OCI-LY7 (cell line): ENCODE data around the gene EIF3L. TPM values are rescaled to one million over a fixed set of nuclear protein-coding genes. Genes with fewer than 3 reads are reported as not detected.

Experiments used
- BruUV-seq: library from RNA; stranded (reverse); fragments of 400-500 nt; replicated peaks from 2 replicates; lab custom pipeline; 2021; lab: Mats Ljungman, UMichigan
- CTCF ChIA-PET: fragments of 300-600 bp; sonication (Branson Sonifier 250); formaldehyde crosslinking; loops from one replicate; lab custom pipeline; 2022; ENCODE audit warnings: antibody characterized with exemption; ENCODE audit not compliant: unreplicated experiment; lab: Charles Lee
- POLR2A ChIA-PET: fragments of 300-600 bp; sonication (Branson Sonifier 250); formaldehyde crosslinking; loops from one replicate; lab custom pipeline; 2022; ENCODE audit warnings: antibody characterized with exemption; lab: Charles Lee
- DNase-seq: peaks from one replicate; pipeline ENCODE4 v3.0.0-alpha.2; 2015; ENCODE audit warnings: low spot score
- H2AFZ ChIP-seq: fragments of 200-600 bp; sonication (generic), shearing (Covaris generic); 2 replicates; pipeline ENCODE4 v1.6.1; 2014; ENCODE audit warnings: mild to moderate bottlenecking, antibody characterized with exemption, low read length, moderate library complexity
- H3K27ac ChIP-seq: fragments of 200-600 bp; sonication (generic); 2 replicates; pipeline ENCODE4 v1.5.1; 2014; ENCODE audit warnings: mixed run types, low read depth, mild to moderate bottlenecking, moderate library complexity, low read length, inconsistent platforms; ENCODE audit not compliant: poor library complexity, severe bottlenecking
- H3K36me3 ChIP-seq: fragments of 200-600 bp; sonication (generic); 2 replicates; pipeline ENCODE4 v1.6.1; 2014; ENCODE audit warnings: mild to moderate bottlenecking, antibody characterized with exemption, low read length, moderate library complexity, mixed read lengths; ENCODE audit not compliant: insufficient read depth
- H3K4me1 ChIP-seq: fragments of 200-600 bp; sonication (generic); 2 replicates; pipeline ENCODE4 v1.5.1; 2014; ENCODE audit warnings: mild to moderate bottlenecking, low read length; ENCODE audit not compliant: insufficient read depth, poor library complexity, severe bottlenecking
- H3K4me2 ChIP-seq: fragments of 200-600 bp; sonication (generic); 2 replicates; pipeline ENCODE4 v1.6.1; 2014; ENCODE audit warnings: mild to moderate bottlenecking, low read length
- H3K4me3 ChIP-seq: fragments of 200-600 bp; sonication (generic); 2 replicates; pipeline ENCODE4 v1.5.1; 2014; ENCODE audit warnings: mild to moderate bottlenecking, low read depth, low read length; ENCODE audit not compliant: poor library complexity, severe bottlenecking
- H3K79me2 ChIP-seq: fragments of 200-600 bp; sonication (generic); 2 replicates; pipeline ENCODE4 v1.6.1; 2016; ENCODE audit warnings: low read depth, mild to moderate bottlenecking, low read length, moderate library complexity, mixed read lengths; ENCODE audit not compliant: insufficient read depth
- H3K9me2 ChIP-seq: fragments of 200-600 bp; sonication (generic); 2 replicates; pipeline ENCODE4 v1.6.1; 2016; ENCODE audit warnings: mild to moderate bottlenecking, low read length, mixed read lengths; ENCODE audit not compliant: insufficient read depth
- H3K9me3 ChIP-seq: fragments of 200-600 bp; sonication (generic); 2 replicates; pipeline ENCODE4 v1.6.1; 2014; ENCODE audit warnings: mild to moderate bottlenecking, mixed run types, low read length, mixed read lengths
- H4K20me1 ChIP-seq: fragments of 200-600 bp; sonication (generic); 2 replicates; pipeline ENCODE4 v1.6.1; 2014; ENCODE audit warnings: mild to moderate bottlenecking, antibody characterized with exemption, low read length, moderate library complexity, mixed read lengths; ENCODE audit not compliant: insufficient read depth
- EZH2phosphoT487 ChIP-seq: fragments of 200-600 bp; sonication (generic); IDR thresholded peaks from 2 replicates; pipeline ENCODE4 v1.6.1; 2018; ENCODE audit warnings: low read depth, borderline replicate concordance, mild to moderate bottlenecking, mixed run types, antibody characterized with exemption, low read length, moderate library complexity, mixed read lengths
- intact Hi-C: fragments of 100-400 bp; cut with micrococcal nuclease; formaldehyde crosslinking; loops from one replicate; pipeline ENCODE4 v1.10.0; 2022; ENCODE audit not compliant: unreplicated experiment
- total RNA-seq, 2 experiments: library from RNA; depleted of rRNA in 1 of 2; stranded (reverse); fragments of >200 nt in 1 of 2; shearing (Covaris generic) in 1 of 2; gene quantifications; 2 replicates each; pipeline ENCODE4 v1.2.3, GENCODE V29; 2014 to 2022
- TF ChIP-seq, protein P1 (sequence below): fragments of 200-600 bp; sonication (generic); conservative IDR thresholded peaks from 2 replicates; pipeline ENCODE4 v1.5.1; 2014; ENCODE audit warnings: mild to moderate bottlenecking, antibody characterized with exemption, low read length, moderate library complexity, mixed read lengths

EIF3L gene
- total RNA-seq, 2 experiments from 2014 or later = 503 to 596 TPM

DNA sequence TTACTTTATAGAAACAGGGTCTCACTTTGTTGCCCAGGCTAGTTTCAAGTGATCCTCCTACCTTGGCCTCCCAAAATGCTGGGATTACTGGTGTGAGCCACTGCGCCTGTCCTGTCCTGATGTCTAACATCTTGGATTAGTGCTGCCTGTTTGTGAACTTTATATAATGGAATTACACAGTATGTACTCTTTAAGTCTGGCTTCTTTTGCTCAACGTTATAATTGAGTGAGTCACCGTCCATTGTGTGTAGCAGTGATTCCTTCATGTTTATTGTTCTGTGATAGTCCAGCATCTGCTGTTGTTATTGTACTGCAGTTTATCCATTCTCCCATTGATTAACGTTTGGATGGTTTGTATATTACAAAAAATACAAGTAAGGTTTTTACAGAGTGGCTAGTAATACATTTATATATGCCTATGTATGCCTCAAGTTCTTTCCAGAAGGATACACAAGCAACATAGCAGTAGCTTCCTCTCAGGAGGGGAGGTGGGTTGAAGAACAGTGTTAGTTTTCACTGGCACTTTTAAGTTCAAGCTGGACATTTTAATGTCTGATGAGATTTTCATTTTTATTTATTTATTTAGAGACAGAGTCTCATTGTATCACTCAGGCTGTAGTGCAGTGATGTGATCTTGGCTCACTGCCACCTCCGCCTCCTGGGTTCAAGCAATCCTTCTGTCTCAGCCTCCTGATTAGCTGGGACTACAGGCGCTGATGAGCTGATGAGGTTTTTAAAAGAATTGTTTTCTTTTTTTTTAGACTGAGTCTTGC lies 31.6 kb downstream of the EIF3L start:
- no TSS peak for BruUV-seq
- Histone ChIP-seq H3K4me3 (no peak overlapping the region), H3K9me3 (no peaks in the 10 kb centered on the region), H3K27ac (no peak overlapping the region), H4K20me1 (no peaks in the 10 kb centered on the region), H2AFZ (no peak overlapping the region), H3K36me3 (peaks cover 94% of the 10 kb centered on the region), H3K9me2 (no peaks in the 10 kb centered on the region), H3K4me2 (no peak overlapping the region), H3K79me2 (peaks cover 11% of the 10 kb centered on the region; the same call in 1 of the 2 replicates), H3K4me1 (no peaks in the 10 kb centered on the region)
- POLR2A ChIA-PET = interaction anchor here (1.1 kb wide), 1 partner anchor 12 kb away, joined by 3 read pairs; no protein-coding TSS in a partner anchor
- intact Hi-C loops = no loop called here
- no peak for DNase-seq
- CTCF ChIA-PET = interaction anchor here (0.5 kb wide), 1 partner anchor 24 kb away, joined by 5 read pairs; no protein-coding TSS in a partner anchor
- TF ChIP-seq EZH2phosphoT487 = no peak
- TF ChIP-seq, protein P1, sequence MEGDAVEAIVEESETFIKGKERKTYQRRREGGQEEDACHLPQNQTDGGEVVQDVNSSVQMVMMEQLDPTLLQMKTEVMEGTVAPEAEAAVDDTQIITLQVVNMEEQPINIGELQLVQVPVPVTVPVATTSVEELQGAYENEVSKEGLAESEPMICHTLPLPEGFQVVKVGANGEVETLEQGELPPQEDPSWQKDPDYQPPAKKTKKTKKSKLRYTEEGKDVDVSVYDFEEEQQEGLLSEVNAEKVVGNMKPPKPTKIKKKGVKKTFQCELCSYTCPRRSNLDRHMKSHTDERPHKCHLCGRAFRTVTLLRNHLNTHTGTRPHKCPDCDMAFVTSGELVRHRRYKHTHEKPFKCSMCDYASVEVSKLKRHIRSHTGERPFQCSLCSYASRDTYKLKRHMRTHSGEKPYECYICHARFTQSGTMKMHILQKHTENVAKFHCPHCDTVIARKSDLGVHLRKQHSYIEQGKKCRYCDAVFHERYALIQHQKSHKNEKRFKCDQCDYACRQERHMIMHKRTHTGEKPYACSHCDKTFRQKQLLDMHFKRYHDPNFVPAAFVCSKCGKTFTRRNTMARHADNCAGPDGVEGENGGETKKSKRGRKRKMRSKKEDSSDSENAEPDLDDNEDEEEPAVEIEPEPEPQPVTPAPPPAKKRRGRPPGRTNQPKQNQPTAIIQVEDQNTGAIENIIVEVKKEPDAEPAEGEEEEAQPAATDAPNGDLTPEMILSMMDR = no peak

DNA sequence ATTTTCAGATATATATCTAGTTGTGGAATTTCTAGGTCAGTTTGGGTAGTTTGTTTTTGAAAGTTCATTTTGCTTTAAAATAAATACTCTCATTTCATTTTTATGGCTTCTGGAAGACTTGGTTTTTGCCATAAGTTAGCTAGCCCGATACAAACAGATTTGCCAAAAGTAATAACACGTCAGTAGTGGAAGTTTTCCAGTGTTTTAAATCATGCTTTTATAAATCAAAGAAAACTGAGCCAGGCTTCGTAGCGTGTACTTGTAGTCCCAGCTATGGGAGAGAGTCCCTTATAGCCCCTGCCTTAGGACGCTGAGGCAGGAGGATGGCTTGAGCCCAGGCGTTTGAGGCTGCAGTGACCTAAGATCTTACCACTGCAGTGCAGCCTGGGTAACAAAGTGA lies 35.2 kb downstream of the EIF3L start:
- H3K79me2 ChIP-seq = peaks cover 8% of the 10 kb centered on the region; the same call in 1 of the 2 replicates
- no peaks in the 10 kb centered on the region for H4K20me1 ChIP-seq
- CTCF ChIA-PET = no interaction called here
- no peaks in the 10 kb centered on the region for H3K4me1 ChIP-seq
- POLR2A ChIA-PET = interaction anchor here (0.6 to 1.1 kb wide), 2 partner anchors 38 to 76 kb away, joined by 4 to 5 read pairs; no protein-coding TSS in a partner anchor
- no TSS peak for BruUV-seq
- TF ChIP-seq, protein P1 = no peak
- no peak for TF ChIP-seq EZH2phosphoT487
- H3K4me2 ChIP-seq = no peak overlapping the region
- no peak for DNase-seq
- no peak overlapping the region for H3K27ac ChIP-seq
- H2AFZ ChIP-seq = no peak overlapping the region
- intact Hi-C loops = no loop called here
- no peaks in the 10 kb centered on the region for H3K9me3 ChIP-seq
- H3K4me3 ChIP-seq = no peak overlapping the region
- peaks cover 92% of the 10 kb centered on the region for H3K36me3 ChIP-seq
- no peaks in the 10 kb centered on the region for H3K9me2 ChIP-seq
